H1 (cell line): ENCODE data around the gene CLCN3. TPM values are rescaled to one million over a fixed set of nuclear protein-coding genes. Genes with fewer than 3 reads are reported as not detected.

Source experiments
- RBBP5 ChIP-seq: IDR thresholded peaks from 2 replicates; pipeline ENCODE4 v1.7.1; 2012; ENCODE audit warnings: low read depth, mild to moderate bottlenecking, inconsistent platforms, low read length, moderate library complexity, borderline replicate concordance
- TCF12 ChIP-seq: IDR thresholded peaks from 2 replicates; pipeline ENCODE4 v1.6.1; 2011; ENCODE audit warnings: low read depth, mild to moderate bottlenecking, low read length
- polyA plus RNA-seq, 7 experiments: library from polyadenylated mRNA; depleted of rRNA in 3 of 7; stranded (reverse) in 5 of 7; unstranded in 2 of 7; fragments of >200 nt in 5 of 7; fragments of 200-250 nt in 2 of 7; gene quantifications; 1 replicate in 5 of 7; 2 replicates in 1 of 7; 4 replicates in 1 of 7; pipeline versions ENCODE4 v1.2.1 to v1.2.3, GENCODE V29; 2011 to 2013; ENCODE audit warnings: missing spikeins in 2 of 7, mixed read lengths in 2 of 7
- total RNA-seq: library from RNA; stranded (reverse); fragmentation: NEBNext Ultra II Directional; extraction: Animal tissue kit (Norgen Biotek cat#: 25700); gene quantifications from 2 replicates; pipeline ENCODE4 v1.2.1, GENCODE V29; 2021

CLCN3 gene
- total and polyA plus RNA-seq, 2 of the 8 experiments (the other 6 are each of a cell fraction or from before 2014, with no cell fraction given): 8.8 to 32.8 TPM

DNA sequence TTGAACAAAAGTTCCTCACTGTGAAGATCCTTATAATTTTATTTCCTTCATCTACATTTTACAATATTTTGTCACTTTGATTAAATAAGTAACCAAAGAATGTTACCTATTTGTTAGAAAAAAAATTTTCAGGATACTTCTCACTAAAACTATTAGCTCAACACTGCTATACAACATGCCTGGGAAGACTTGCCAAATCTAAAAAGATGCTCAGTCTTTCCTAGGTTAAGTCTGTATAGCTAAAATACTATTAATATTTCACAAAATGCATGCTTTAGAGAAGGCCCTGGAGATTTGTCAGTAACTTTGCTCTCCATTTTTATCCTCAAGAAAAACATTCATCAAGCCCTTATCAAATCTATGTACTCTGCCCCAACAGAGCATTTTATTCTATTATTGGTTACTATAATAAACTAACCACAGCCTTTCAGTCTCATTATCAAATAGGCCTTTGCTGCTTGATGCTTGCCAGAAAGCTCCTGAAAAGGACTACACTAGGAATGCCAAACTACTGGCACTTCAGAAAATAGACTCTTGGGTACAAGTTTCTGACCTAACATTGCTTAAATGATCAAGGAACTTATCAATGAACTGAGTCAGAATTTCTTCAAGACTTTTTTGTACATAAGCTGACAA is 25.7 kb upstream of the CLCN3 start (continued):
- no peak for TF ChIP-seq TCF12
- TF ChIP-seq RBBP5: no peak
